ENCODE data around the gene MAP3K13.

GRCh38 chr3:185465471-185465870 is 102.5 kb downstream of the MAP3K13 start:
- TF ChIP-seq ZNF512 (CRISPR knock-in tag; IDR thresholded peaks at IDR 0.05; ENCODE audit: borderline replicate concordance) (no peak), CTCF (IDR thresholded peaks at IDR 0.05) (no peak), ZBTB21 (CRISPR knock-in tag; IDR thresholded peaks at IDR 0.05; ENCODE audit: borderline replicate concordance) (no peak), CREM (CRISPR knock-in tag; IDR thresholded peaks at IDR 0.05) (no peak), JUN (CRISPR knock-in tag; IDR thresholded peaks at IDR 0.05) (no peak), NFATC4 (CRISPR knock-in tag; IDR thresholded peaks at IDR 0.05) (no peak), SP1 (CRISPR knock-in tag; conservative IDR thresholded peaks at IDR 0.05) (no peak), NR3C1 (CRISPR knock-in tag; conservative IDR thresholded peaks at IDR 0.05; ENCODE audit: low read depth) (no peak), ATF1 (CRISPR knock-in tag; IDR thresholded peaks at IDR 0.05) (no peak), FOXK1 (CRISPR knock-in tag; IDR thresholded peaks at IDR 0.05) (no peak), E2F5 (CRISPR knock-in tag; IDR thresholded peaks at IDR 0.05) (no peak)

All from WTC11 (cell line).